ENCODE measurements around the gene CACNA2D1.

- TF ChIP-seq CTCF (IDR thresholded peaks at IDR 0.05): no peak
- no peak for TF ChIP-seq POLR2AphosphoS5 (IDR thresholded peaks at IDR 0.05; ENCODE audit: low read depth, low read length)
Observed at GRCh38 chr7:82441669-82442478, 1.7 kb downstream of the CACNA2D1 start.
